GM12878 (cell line): ENCODE measurements around the gene FBXW7. TPM values are rescaled to one million over a fixed set of nuclear protein-coding genes. Genes with fewer than 3 reads are reported as not detected.

Source experiments
- BMI1 ChIP-seq: fragments of 450-650 bp; IDR thresholded peaks from 2 replicates; pipeline ENCODE4 v1.6.1; 2016; ENCODE audit warnings: mild to moderate bottlenecking, moderate library complexity, borderline replicate concordance
- BRCA1 ChIP-seq: IDR thresholded peaks from 2 replicates; pipeline ENCODE4 v1.6.1; 2011; ENCODE audit warnings: low read depth, low read length, improper control_type of control experiment
- CEBPB ChIP-seq, 2 experiments: fragments of 150-350 bp in 1 of 2; IDR thresholded peaks; 2 replicates each; pipeline ENCODE4 v1.6.1; 2012 to 2014; ENCODE audit warnings: low read depth in 2 of 2, low read length in 2 of 2, borderline replicate concordance in 1 of 2, inconsistent platforms in 1 of 2
- DPF2 ChIP-seq: fragments of 450-650 bp; IDR thresholded peaks from 2 replicates; pipeline ENCODE4 v1.6.1; 2017; ENCODE audit warnings: mild to moderate bottlenecking
- EGR1 ChIP-seq, 2 experiments: IDR thresholded peaks; 1 replicate in 1 of 2; 2 replicates in 1 of 2; pipeline ENCODE4 v1.6.1; 2011 to 2012; ENCODE audit warnings: low read depth in 2 of 2, low read length in 2 of 2, borderline replicate concordance in 1 of 2, mild to moderate bottlenecking in 1 of 2, moderate library complexity in 1 of 2
- FOXM1 ChIP-seq: IDR thresholded peaks from 2 replicates; pipeline ENCODE4 v1.6.1; 2012; ENCODE audit warnings: low read depth, mild to moderate bottlenecking, inconsistent platforms, low read length, moderate library complexity
- GABPA ChIP-seq: IDR thresholded peaks from 2 replicates; pipeline ENCODE4 v1.6.1; 2014; ENCODE audit warnings: antibody characterized with exemption, low read depth, mild to moderate bottlenecking, inconsistent platforms
- IKZF2 ChIP-seq, 2 experiments: fragments of 450-650 bp; IDR thresholded peaks; 2 replicates each; pipeline ENCODE4 v1.6.1; 2017; ENCODE audit warnings: mild to moderate bottlenecking in 2 of 2, moderate library complexity in 2 of 2
- JUNB ChIP-seq: IDR thresholded peaks from 2 replicates; pipeline ENCODE4 v1.6.1; 2016; ENCODE audit warnings: antibody characterized with exemption, mild to moderate bottlenecking
- MEF2A ChIP-seq: IDR thresholded peaks from 2 replicates; pipeline ENCODE4 v1.6.1; 2011; ENCODE audit warnings: low read depth, mild to moderate bottlenecking, low read length, moderate library complexity; ENCODE audit not compliant: insufficient read depth
- MEF2B ChIP-seq: fragments of 450-650 bp; IDR thresholded peaks from 2 replicates; pipeline ENCODE4 v1.6.1; 2018; ENCODE audit warnings: mild to moderate bottlenecking, moderate library complexity; ENCODE audit not compliant: partially characterized antibody, poor library complexity, severe bottlenecking
- MTA2 ChIP-seq: fragments of 450-650 bp; IDR thresholded peaks from 2 replicates; pipeline ENCODE4 v1.6.1; 2016; ENCODE audit warnings: low read depth, mild to moderate bottlenecking, moderate library complexity
- MYB ChIP-seq: fragments of 150-350 bp; IDR thresholded peaks from 2 replicates; pipeline ENCODE4 v1.6.1; 2014; ENCODE audit warnings: mild to moderate bottlenecking, low read depth, low read length, borderline replicate concordance
- NFYB ChIP-seq: IDR thresholded peaks from 2 replicates; pipeline ENCODE4 v1.6.1; 2011; ENCODE audit warnings: low read depth, mild to moderate bottlenecking, low read length, improper control_type of control experiment, moderate library complexity; ENCODE audit not compliant: insufficient read depth
- NR2C1 ChIP-seq: fragments of 450-650 bp; IDR thresholded peaks from 2 replicates; pipeline ENCODE4 v1.6.1; 2017; ENCODE audit warnings: antibody characterized with exemption, mild to moderate bottlenecking, moderate library complexity
- RB1 ChIP-seq: fragments of 450-650 bp; formaldehyde crosslinking; IDR thresholded peaks from 2 replicates; pipeline ENCODE4 v1.6.1; 2017; ENCODE audit warnings: mild to moderate bottlenecking, borderline replicate concordance
- RELA ChIP-seq: fragments of 450-650 bp; IDR thresholded peaks from 2 replicates; pipeline ENCODE4 v1.8.0; 2014; ENCODE audit warnings: borderline replicate concordance; ENCODE audit not compliant: partially characterized antibody
- RUNX3 ChIP-seq: IDR thresholded peaks from 2 replicates; pipeline ENCODE4 v1.6.1; 2012; ENCODE audit warnings: low read length, inconsistent platforms
- SMAD5 ChIP-seq: IDR thresholded peaks from 2 replicates; pipeline ENCODE4 v1.6.1; 2016; ENCODE audit warnings: antibody characterized with exemption, low read depth
- SMC3 ChIP-seq: IDR thresholded peaks from 2 replicates; pipeline ENCODE4 v1.6.1; 2011; ENCODE audit warnings: low read length, improper control_type of control experiment, borderline replicate concordance
- TBL1XR1 ChIP-seq: IDR thresholded peaks from 2 replicates; pipeline ENCODE4 v1.6.1; 2012; ENCODE audit warnings: low read depth, low read length, improper control_type of control experiment
- polyA plus RNA-seq, 11 experiments: library from polyadenylated mRNA; depleted of rRNA in 4 of 11; unstranded in 6 of 11; stranded (reverse) in 5 of 11; fragments of >200 nt; fragmentation: Nextera tagmentation in 4 of 11; fragmentation: Illumina TruSeq in 1 of 11; extraction: Ambion mirVana in 4 of 11; extraction: Trizol in 1 of 11; gene quantifications; 1 replicate in 1 of 11; 2 replicates in 10 of 11; pipeline versions ENCODE4 v1.2.1 to v1.2.3, GENCODE V29; 2011 to 2016; ENCODE audit warnings: inconsistent platforms in 2 of 11, missing spikeins in 2 of 11, low read depth in 1 of 11
- total RNA-seq, 4 experiments: library from RNA; depleted of rRNA in 3 of 4; stranded (reverse); fragments of >200 nt in 3 of 4; fragmentation: Illumina TruSeq in 1 of 4; extraction: Trizol in 1 of 4; gene quantifications; 2 replicates each; pipeline versions ENCODE4 v1.2.1 to v1.2.3, GENCODE V29; 2013 to 2021
- TF ChIP-seq, protein P1 (sequence below): IDR thresholded peaks from 2 replicates; pipeline ENCODE4 v1.6.1; 2012; ENCODE audit warnings: low read depth, low read length, improper control_type of control experiment
- TF ChIP-seq, protein P2 (sequence below): fragments of 450-650 bp; IDR thresholded peaks from 2 replicates; pipeline ENCODE4 v1.6.1; 2016; ENCODE audit warnings: mild to moderate bottlenecking
- TF ChIP-seq, protein P3 (sequence below): fragments of 150-350 bp; IDR thresholded peaks from 2 replicates; pipeline ENCODE4 v1.6.1; 2014; ENCODE audit warnings: mild to moderate bottlenecking, low read depth, low read length
- TF ChIP-seq, protein P4 (sequence below): fragments of 150-350 bp; IDR thresholded peaks from 2 replicates; pipeline ENCODE4 v1.6.1; 2016; ENCODE audit warnings: low read depth, low read length

FBXW7 gene
- total and polyA plus RNA-seq, 10 of the 15 experiments (the other 5 are each of a cell fraction or from before 2014, with no cell fraction given) = 35.8 to 118 (median 47.2) TPM

DNA sequence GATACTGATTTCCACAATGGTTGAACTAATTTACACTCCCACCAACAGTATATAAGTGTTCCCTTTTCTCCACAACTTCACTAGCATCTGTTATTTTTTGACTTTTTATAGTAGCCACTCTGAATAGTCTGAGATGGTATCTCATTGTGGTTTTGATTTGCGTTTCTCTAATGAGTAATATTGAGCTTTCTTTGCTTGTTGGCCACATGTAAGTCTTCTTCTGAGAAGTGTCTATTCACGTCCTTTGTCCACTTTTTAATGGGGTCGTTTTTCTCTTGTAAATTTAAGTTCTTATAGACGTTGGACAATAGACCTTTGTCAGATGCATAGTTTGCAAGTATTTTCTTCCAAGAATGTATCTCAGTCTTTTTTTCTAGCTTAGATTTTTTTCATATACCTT is 10.0 kb downstream of the FBXW7 start (continued):
- no peak for TF ChIP-seq RELA
- TF ChIP-seq IKZF2 (IDR thresholded peaks at IDR 0.05) = no peak; a peak in 1 of 4 replicates
- TF ChIP-seq, protein P1, sequence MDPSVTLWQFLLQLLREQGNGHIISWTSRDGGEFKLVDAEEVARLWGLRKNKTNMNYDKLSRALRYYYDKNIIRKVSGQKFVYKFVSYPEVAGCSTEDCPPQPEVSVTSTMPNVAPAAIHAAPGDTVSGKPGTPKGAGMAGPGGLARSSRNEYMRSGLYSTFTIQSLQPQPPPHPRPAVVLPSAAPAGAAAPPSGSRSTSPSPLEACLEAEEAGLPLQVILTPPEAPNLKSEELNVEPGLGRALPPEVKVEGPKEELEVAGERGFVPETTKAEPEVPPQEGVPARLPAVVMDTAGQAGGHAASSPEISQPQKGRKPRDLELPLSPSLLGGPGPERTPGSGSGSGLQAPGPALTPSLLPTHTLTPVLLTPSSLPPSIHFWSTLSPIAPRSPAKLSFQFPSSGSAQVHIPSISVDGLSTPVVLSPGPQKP = no peak
- TF ChIP-seq, protein P2, sequence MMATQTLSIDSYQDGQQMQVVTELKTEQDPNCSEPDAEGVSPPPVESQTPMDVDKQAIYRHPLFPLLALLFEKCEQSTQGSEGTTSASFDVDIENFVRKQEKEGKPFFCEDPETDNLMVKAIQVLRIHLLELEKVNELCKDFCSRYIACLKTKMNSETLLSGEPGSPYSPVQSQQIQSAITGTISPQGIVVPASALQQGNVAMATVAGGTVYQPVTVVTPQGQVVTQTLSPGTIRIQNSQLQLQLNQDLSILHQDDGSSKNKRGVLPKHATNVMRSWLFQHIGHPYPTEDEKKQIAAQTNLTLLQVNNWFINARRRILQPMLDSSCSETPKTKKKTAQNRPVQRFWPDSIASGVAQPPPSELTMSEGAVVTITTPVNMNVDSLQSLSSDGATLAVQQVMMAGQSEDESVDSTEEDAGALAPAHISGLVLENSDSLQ = no peak
- TF ChIP-seq BMI1 = no peak
- TF ChIP-seq TBL1XR1 = no peak
- TF ChIP-seq, protein P3, sequence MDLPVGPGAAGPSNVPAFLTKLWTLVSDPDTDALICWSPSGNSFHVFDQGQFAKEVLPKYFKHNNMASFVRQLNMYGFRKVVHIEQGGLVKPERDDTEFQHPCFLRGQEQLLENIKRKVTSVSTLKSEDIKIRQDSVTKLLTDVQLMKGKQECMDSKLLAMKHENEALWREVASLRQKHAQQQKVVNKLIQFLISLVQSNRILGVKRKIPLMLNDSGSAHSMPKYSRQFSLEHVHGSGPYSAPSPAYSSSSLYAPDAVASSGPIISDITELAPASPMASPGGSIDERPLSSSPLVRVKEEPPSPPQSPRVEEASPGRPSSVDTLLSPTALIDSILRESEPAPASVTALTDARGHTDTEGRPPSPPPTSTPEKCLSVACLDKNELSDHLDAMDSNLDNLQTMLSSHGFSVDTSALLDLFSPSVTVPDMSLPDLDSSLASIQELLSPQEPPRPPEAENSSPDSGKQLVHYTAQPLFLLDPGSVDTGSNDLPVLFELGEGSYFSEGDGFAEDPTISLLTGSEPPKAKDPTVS = no peak
- 0 out of 2 replicates have a peak, but pooled peaks have one; percentile 21 for TF ChIP-seq GABPA
- TF ChIP-seq NR2C1 = no peak
- no peak for TF ChIP-seq MEF2A
- TF ChIP-seq SMAD5 = no peak
- no peak for TF ChIP-seq CEBPB (IDR thresholded peaks at IDR 0.05; ENCODE audit: borderline replicate concordance in 1 of 2, low read depth in 2 of 2, low read length in 2 of 2)
- no peak for TF ChIP-seq RB1
- TF ChIP-seq, protein P4, sequence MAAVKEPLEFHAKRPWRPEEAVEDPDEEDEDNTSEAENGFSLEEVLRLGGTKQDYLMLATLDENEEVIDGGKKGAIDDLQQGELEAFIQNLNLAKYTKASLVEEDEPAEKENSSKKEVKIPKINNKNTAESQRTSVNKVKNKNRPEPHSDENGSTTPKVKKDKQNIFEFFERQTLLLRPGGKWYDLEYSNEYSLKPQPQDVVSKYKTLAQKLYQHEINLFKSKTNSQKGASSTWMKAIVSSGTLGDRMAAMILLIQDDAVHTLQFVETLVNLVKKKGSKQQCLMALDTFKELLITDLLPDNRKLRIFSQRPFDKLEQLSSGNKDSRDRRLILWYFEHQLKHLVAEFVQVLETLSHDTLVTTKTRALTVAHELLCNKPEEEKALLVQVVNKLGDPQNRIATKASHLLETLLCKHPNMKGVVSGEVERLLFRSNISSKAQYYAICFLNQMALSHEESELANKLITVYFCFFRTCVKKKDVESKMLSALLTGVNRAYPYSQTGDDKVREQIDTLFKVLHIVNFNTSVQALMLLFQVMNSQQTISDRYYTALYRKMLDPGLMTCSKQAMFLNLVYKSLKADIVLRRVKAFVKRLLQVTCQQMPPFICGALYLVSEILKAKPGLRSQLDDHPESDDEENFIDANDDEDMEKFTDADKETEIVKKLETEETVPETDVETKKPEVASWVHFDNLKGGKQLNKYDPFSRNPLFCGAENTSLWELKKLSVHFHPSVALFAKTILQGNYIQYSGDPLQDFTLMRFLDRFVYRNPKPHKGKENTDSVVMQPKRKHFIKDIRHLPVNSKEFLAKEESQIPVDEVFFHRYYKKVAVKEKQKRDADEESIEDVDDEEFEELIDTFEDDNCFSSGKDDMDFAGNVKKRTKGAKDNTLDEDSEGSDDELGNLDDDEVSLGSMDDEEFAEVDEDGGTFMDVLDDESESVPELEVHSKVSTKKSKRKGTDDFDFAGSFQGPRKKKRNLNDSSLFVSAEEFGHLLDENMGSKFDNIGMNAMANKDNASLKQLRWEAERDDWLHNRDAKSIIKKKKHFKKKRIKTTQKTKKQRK = no peak
- peak; percentile 53; the same call in 1 of the 2 replicates for TF ChIP-seq MTA2
- TF ChIP-seq FOXM1 = peak; percentile 42; the same call in 1 of the 2 replicates
- TF ChIP-seq NFYB = peak; percentile 56; the same call in 1 of the 2 replicates
- no peak for TF ChIP-seq SMC3
- TF ChIP-seq BRCA1 = no peak
- TF ChIP-seq DPF2 = 0 out of 2 replicates have a peak, but pooled peaks have one; percentile 24
- peak; percentile 18 for TF ChIP-seq MEF2B
- TF ChIP-seq MYB = no peak
- TF ChIP-seq JUNB = peak; percentile 77
- TF ChIP-seq RUNX3 = peak; percentile 89
- no peak for TF ChIP-seq EGR1 (IDR thresholded peaks at IDR 0.05; ENCODE audit: borderline replicate concordance in 1 of 2, low read depth in 2 of 2, low read length in 2 of 2)
